ENCODE measurements around the gene NPC1.

GRCh38 chr18:23556145-23556780 is 30.0 kb downstream of the NPC1 start:
- TF ChIP-seq POLR2AphosphoS5 (IDR thresholded peaks at IDR 0.05; ENCODE audit: low read depth, low read length) = no peak
- no peak for TF ChIP-seq TAF1 (IDR thresholded peaks at IDR 0.05; ENCODE audit: borderline replicate concordance, insufficient read depth, low read length)
- no peak for TF ChIP-seq SIN3A (IDR thresholded peaks at IDR 0.05; ENCODE audit: borderline replicate concordance, insufficient read depth, low read length)
- TF ChIP-seq REST (IDR thresholded peaks at IDR 0.05; ENCODE audit: insufficient read depth in 1 of 2, low read depth in 2 of 2, low read length in 2 of 2) = no peak

Measured in PFSK-1 (cell line).